Measurements from ENCODE around the gene AMPD3.

Gene AMPD3

GRCh38 chr11:10502065-10502680, 47.1 kb downstream of the AMPD3 start:
- H3K36me3 ChIP-seq (ENCODE audit: control insufficient read depth, insufficient read depth, low read length): no peaks in the 10 kb centered on the region
- whole genome bisulfite sequencing, 2 experiments: 92 to 99% methylated on average over 6 of the region's 6 CpGs

GRCh38 chr11:10502770-10503169, 47.7 kb downstream of the AMPD3 start:
- Histone ChIP-seq H3K4me1 (ENCODE audit: control insufficient read depth, insufficient read depth, low read length) (peaks cover 7% of the 10 kb centered on the region), H3K9me3 (ENCODE audit: control insufficient read depth, low read length) (no peaks in the 10 kb centered on the region), H3K36me3 (ENCODE audit: control insufficient read depth, insufficient read depth, low read length) (no peaks in the 10 kb centered on the region), H3K27ac (ENCODE audit: insufficient read depth, low read depth, low read length, poor library complexity, severe bottlenecking) (no peak overlapping the region), H3K4me3 (ENCODE audit: insufficient read depth, low read depth, low read length) (no peak overlapping the region), H3K27me3 (ENCODE audit: control insufficient read depth, insufficient read depth, low read length, poor library complexity, severe bottlenecking) (no peaks in the 10 kb centered on the region)
- 94 to 95% methylated on average over 3 of the region's 3 CpGs for WGBS, 2 experiments

More at GRCh38 chr11:10502065-10502680, 47.1 kb downstream of the AMPD3 start:
- Histone ChIP-seq H3K27ac (ENCODE audit: insufficient read depth, low read depth, low read length, poor library complexity, severe bottlenecking) (no peak overlapping the region), H3K9me3 (ENCODE audit: control insufficient read depth, low read length) (no peaks in the 10 kb centered on the region), H3K4me3 (ENCODE audit: insufficient read depth, low read depth, low read length) (no peak overlapping the region), H3K27me3 (ENCODE audit: control insufficient read depth, insufficient read depth, low read length, poor library complexity, severe bottlenecking) (no peaks in the 10 kb centered on the region), H3K4me1 (ENCODE audit: control insufficient read depth, insufficient read depth, low read length) (peaks cover 11% of the 10 kb centered on the region)

DNA sequence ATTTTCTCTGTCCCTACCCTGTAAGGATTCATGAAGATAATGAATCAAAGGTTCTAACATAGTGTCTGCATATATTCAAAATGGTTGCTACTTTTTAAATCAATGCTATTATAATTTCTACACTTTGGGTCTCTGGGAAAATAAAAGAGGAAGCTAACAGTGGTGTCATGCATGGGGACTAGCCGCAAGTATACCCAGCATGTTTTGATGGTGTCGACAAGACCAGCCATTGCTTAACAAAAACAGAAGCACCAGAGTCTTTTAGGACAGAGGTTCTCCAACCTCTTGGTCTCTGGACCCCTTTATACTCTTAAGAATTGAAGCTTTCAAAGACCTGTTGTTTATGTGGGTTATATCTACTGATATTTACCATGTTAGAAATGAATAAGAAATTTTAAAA, 48.2 kb downstream of the AMPD3 start:
- Histone ChIP-seq H3K9me3 (ENCODE audit: control insufficient read depth, low read length) (no peaks in the 10 kb centered on the region), H3K4me3 (ENCODE audit: insufficient read depth, low read depth, low read length) (no peak overlapping the region), H3K27ac (ENCODE audit: insufficient read depth, low read depth, low read length, poor library complexity, severe bottlenecking) (no peak overlapping the region), H3K27me3 (ENCODE audit: control insufficient read depth, insufficient read depth, low read length, poor library complexity, severe bottlenecking) (no peaks in the 10 kb centered on the region), H3K4me1 (ENCODE audit: control insufficient read depth, insufficient read depth, low read length) (peaks cover 7% of the 10 kb centered on the region), H3K36me3 (ENCODE audit: control insufficient read depth, insufficient read depth, low read length) (no peaks in the 10 kb centered on the region)
- 92 to 97% methylated on average over 2 of the region's 2 CpGs for WGBS, 2 experiments

GRCh38 chr11:10503777-10504480, 48.9 kb downstream of the AMPD3 start:
- 86 to 88% methylated on average over 5 of the region's 5 CpGs for WGBS, 2 experiments
- H3K36me3 ChIP-seq (ENCODE audit: control insufficient read depth, insufficient read depth, low read length): no peaks in the 10 kb centered on the region
- H3K4me3 ChIP-seq (ENCODE audit: insufficient read depth, low read depth, low read length): no peak overlapping the region
- no peak overlapping the region for H3K27ac ChIP-seq (ENCODE audit: insufficient read depth, low read depth, low read length, poor library complexity, severe bottlenecking)
- H3K9me3 ChIP-seq (ENCODE audit: control insufficient read depth, low read length): no peaks in the 10 kb centered on the region
- H3K4me1 ChIP-seq (ENCODE audit: control insufficient read depth, insufficient read depth, low read length): peaks cover 7% of the 10 kb centered on the region
- no peaks in the 10 kb centered on the region for H3K27me3 ChIP-seq (ENCODE audit: control insufficient read depth, insufficient read depth, low read length, poor library complexity, severe bottlenecking)

DNA sequence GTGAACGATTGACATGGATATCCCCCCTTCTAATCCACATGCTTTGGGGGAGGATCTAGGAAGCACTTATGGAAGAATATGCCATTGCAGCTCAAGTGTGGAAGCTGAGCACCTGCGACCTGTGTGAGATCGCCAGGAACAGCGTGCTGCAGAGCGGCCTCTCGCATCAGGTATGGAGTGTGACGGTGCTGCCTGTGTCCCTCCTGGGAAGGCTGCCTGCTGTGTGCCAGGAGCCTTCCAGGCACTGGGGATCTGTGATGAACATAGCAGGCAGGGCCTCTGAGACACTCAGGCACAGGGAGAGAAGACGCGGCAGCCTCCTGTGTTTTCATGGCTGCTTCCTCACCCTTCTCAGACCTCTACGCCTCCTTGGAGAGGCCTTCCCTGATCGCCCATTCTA, 49.4 kb downstream of the AMPD3 start:
- 92 to 93% methylated on average over 11 of the region's 11 CpGs for WGBS, 2 experiments
- Histone ChIP-seq H3K36me3 (ENCODE audit: control insufficient read depth, insufficient read depth, low read length) (no peaks in the 10 kb centered on the region), H3K27me3 (ENCODE audit: control insufficient read depth, insufficient read depth, low read length, poor library complexity, severe bottlenecking) (no peaks in the 10 kb centered on the region), H3K4me1 (ENCODE audit: control insufficient read depth, insufficient read depth, low read length) (peaks cover 7% of the 10 kb centered on the region), H3K27ac (ENCODE audit: insufficient read depth, low read depth, low read length, poor library complexity, severe bottlenecking) (no peak overlapping the region), H3K9me3 (ENCODE audit: control insufficient read depth, low read length) (no peaks in the 10 kb centered on the region), H3K4me3 (ENCODE audit: insufficient read depth, low read depth, low read length) (no peak overlapping the region)

- no peaks in the 10 kb centered on the region for H3K9me3 ChIP-seq (ENCODE audit: control insufficient read depth, low read length)
- no peaks in the 10 kb centered on the region for H3K36me3 ChIP-seq (ENCODE audit: control insufficient read depth, insufficient read depth, low read length)
- H3K27me3 ChIP-seq (ENCODE audit: control insufficient read depth, insufficient read depth, low read length, poor library complexity, severe bottlenecking): no peaks in the 10 kb centered on the region
- WGBS, 2 experiments: 95 to 97% methylated on average over 6 of the region's 6 CpGs
- H3K27ac ChIP-seq (ENCODE audit: insufficient read depth, low read depth, low read length, poor library complexity, severe bottlenecking): no peak overlapping the region
- no peak overlapping the region for H3K4me3 ChIP-seq (ENCODE audit: insufficient read depth, low read depth, low read length)
- peaks cover 7% of the 10 kb centered on the region for H3K4me1 ChIP-seq (ENCODE audit: control insufficient read depth, insufficient read depth, low read length)
Measured at GRCh38 chr11:10505278-10506007, 50.4 kb downstream of the AMPD3 start.

GRCh38 chr11:10506008-10506370, 50.9 kb downstream of the AMPD3 start:
- no peaks in the 10 kb centered on the region for H3K36me3 ChIP-seq (ENCODE audit: control insufficient read depth, insufficient read depth, low read length)
- no peaks in the 10 kb centered on the region for H3K27me3 ChIP-seq (ENCODE audit: control insufficient read depth, insufficient read depth, low read length, poor library complexity, severe bottlenecking)
- H3K9me3 ChIP-seq (ENCODE audit: control insufficient read depth, low read length): no peaks in the 10 kb centered on the region
- no peak overlapping the region for H3K4me3 ChIP-seq (ENCODE audit: insufficient read depth, low read depth, low read length)
- H3K27ac ChIP-seq (ENCODE audit: insufficient read depth, low read depth, low read length, poor library complexity, severe bottlenecking): no peak overlapping the region
- H3K4me1 ChIP-seq (ENCODE audit: control insufficient read depth, insufficient read depth, low read length): peaks cover 7% of the 10 kb centered on the region

GRCh38 chr11:10511181-10511621, 56.1 kb downstream of the AMPD3 start:
- H3K36me3 ChIP-seq (ENCODE audit: control insufficient read depth, insufficient read depth, low read length): no peaks in the 10 kb centered on the region
- H3K4me1 ChIP-seq (ENCODE audit: control insufficient read depth, insufficient read depth, low read length): peaks cover 7% of the 10 kb centered on the region
- no peaks in the 10 kb centered on the region for H3K9me3 ChIP-seq (ENCODE audit: control insufficient read depth, low read length)
- 16 to 19% methylated on average over 10 of the region's 10 CpGs for WGBS, 2 experiments
- H3K27me3 ChIP-seq (ENCODE audit: control insufficient read depth, insufficient read depth, low read length, poor library complexity, severe bottlenecking): no peaks in the 10 kb centered on the region
- H3K27ac ChIP-seq (ENCODE audit: insufficient read depth, low read depth, low read length, poor library complexity, severe bottlenecking): no peak overlapping the region
- H3K4me3 ChIP-seq (ENCODE audit: insufficient read depth, low read depth, low read length): no peak overlapping the region

DNA sequence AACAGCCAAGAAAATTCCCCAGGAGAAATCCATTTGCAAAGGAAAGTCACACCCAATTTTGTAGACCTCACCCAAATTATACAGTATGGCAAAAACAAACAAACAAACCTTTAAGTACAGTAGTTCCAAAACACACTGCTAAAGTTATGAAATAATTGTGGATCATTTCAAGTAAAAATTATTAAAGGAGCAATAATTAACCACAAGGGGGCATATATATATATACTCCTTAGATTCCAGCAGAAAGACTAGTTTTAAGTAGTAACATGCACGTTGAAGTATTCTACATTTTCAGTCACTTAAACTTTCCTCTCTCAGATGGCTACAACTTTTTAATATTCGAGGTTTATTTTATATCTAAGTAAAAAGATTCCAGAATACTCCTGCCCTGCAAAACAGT, 59.1 kb downstream of the AMPD3 start:
- no peaks in the 10 kb centered on the region for H3K9me3 ChIP-seq (ENCODE audit: control insufficient read depth, low read length)
- H3K36me3 ChIP-seq (ENCODE audit: control insufficient read depth, insufficient read depth, low read length): no peaks in the 10 kb centered on the region
- WGBS, 2 experiments: 83% methylated on average over 2 of the region's 2 CpGs; no CpG with 5 or more reads in 1 of the 2 experiments

GRCh38 chr11:10514709-10515108, 59.6 kb downstream of the AMPD3 start:
- Histone ChIP-seq H3K4me1 (ENCODE audit: control insufficient read depth, insufficient read depth, low read length) (peaks cover 7% of the 10 kb centered on the region), H3K9me3 (ENCODE audit: control insufficient read depth, low read length) (no peaks in the 10 kb centered on the region), H3K36me3 (ENCODE audit: control insufficient read depth, insufficient read depth, low read length) (no peaks in the 10 kb centered on the region), H3K4me3 (ENCODE audit: insufficient read depth, low read depth, low read length) (no peak overlapping the region), H3K27me3 (ENCODE audit: control insufficient read depth, insufficient read depth, low read length, poor library complexity, severe bottlenecking) (no peaks in the 10 kb centered on the region), H3K27ac (ENCODE audit: insufficient read depth, low read depth, low read length, poor library complexity, severe bottlenecking) (no peak overlapping the region)
- WGBS, 2 experiments: 90 to 94% methylated on average over 1 to 2 of the region's 2 CpGs

More for the DNA sequence above, 59.1 kb downstream of the AMPD3 start:
- no peak overlapping the region for H3K4me3 ChIP-seq (ENCODE audit: insufficient read depth, low read depth, low read length)
- no peaks in the 10 kb centered on the region for H3K27me3 ChIP-seq (ENCODE audit: control insufficient read depth, insufficient read depth, low read length, poor library complexity, severe bottlenecking)
- H3K27ac ChIP-seq (ENCODE audit: insufficient read depth, low read depth, low read length, poor library complexity, severe bottlenecking): no peak overlapping the region
- peaks cover 7% of the 10 kb centered on the region for H3K4me1 ChIP-seq (ENCODE audit: control insufficient read depth, insufficient read depth, low read length)

All from ectodermal cell (in vitro differentiated cells).